ENCODE results near the gene CFAP61.

CFAP61 gene

DNA sequence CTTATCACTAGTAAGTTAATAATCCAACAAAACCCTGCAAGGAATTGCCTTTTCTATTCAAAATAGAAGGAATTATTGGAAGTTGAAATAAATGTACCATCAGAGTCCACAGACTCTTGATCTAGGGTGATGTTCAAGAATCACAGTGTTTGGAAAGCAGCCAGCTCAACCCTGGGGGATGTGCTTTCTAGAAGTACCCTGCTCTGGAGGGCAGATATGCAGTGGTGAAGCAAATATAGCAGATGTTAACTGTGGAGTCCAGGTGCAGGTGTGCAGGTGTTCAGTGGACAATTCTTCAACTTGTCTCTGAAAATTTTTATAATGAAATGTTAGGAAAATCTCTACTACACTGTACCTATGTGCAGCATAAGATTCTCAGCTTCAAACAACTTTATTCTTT is 306.5 kb downstream of the CFAP61 start:
- in situ Hi-C loops (cut with HindIII; ENCODE audit: low sequenced_read_pairs), result no loop called here

DNA sequence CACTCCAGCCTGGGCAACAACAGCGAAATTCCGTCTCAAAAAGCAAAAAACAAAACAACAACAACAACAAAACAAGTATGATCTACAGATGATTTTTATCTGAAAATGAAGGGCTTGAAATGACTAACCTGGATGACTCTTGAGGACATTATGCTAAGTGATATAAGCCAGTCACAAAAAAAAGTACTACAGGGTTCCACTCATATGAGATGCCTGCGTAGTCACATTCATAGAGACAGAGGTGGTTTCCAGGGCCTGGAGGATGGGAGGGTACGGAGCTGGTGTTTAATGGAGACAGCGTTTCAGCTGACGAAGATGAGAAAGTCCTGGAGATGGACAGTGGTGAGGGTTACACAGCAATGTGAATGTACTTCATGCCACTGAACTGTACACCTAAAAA is 307.3 kb downstream of the CFAP61 start:
- in situ Hi-C loops (cut with HindIII; ENCODE audit: low sequenced_read_pairs), result no loop called here

DNA sequence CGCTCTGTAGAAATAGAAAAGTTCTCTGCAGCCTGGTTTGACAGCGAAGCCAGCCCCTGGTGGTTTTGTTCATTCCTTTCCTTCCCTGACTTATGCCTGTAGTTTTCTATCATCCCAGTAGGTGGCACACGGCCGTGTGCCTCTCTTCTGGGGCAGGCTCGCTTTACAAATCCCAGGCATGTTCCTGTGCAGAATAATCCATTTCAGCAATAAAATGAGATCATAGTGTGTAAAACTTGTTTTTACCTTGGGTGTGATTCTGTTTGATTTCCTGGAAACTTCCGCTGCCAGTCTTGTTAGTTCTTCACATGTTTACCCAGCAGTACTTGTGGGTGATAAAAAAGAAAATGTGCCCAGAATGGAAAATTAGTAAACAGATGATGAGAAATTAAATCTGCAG is 308.1 kb downstream of the CFAP61 start:
- in situ Hi-C loops (cut with HindIII; ENCODE audit: low sequenced_read_pairs), result no loop called here

DNA sequence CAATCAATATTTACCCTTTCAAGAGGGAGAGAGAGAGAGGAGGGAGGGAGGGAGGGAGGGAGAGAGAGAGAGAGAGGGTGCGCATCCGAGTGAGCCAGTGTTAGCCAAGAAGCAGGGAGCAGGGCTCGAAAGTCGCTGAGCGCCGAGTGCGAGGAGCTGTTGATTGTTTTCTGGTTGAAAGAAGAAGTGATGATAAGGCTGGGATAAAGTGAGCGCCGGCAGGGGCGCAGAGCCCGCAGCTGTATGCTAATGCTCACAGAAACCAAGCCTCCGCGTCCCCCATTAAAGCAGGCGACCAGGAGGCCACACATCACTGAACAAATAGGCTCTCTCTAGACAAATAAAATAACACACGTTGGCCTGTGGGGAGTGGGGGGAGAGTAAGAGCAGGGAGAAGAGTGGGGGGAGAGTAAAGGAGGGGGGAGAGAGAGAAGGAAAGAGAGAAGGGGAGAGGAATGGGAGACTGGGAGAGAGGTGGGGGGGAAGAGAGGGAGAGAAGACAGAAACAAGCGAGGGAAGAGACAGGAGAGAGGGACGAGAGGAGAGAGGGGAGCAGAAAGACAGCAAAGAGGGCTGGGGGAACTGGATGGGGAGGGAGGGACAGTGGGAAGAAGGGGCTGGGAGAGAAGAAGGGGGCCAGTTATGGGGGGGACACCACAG is 310.6 kb downstream of the CFAP61 start:
- in situ Hi-C loops (cut with HindIII; ENCODE audit: low sequenced_read_pairs), result no loop called here

DNA sequence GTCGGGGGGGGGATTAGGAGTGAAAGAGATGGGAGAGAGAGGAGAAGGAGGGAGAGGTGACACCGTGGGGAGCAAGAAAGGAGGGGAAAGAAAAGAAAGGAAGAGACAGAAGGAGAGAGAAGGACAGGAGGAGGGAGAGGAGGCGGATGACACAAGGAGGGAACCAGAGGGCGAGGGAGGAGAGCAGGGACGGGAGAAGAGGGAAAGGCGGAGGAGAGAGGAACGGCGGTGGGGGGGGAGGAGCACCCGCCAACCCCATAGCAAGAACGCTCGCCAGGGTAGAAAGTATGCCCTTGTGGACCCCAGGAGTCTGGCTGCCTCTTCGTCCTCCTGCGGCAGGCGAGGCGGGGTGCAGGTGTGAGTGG is 311.1 kb downstream of the CFAP61 start:
- in situ Hi-C loops (cut with HindIII; ENCODE audit: low sequenced_read_pairs), result no loop called here

DNA sequence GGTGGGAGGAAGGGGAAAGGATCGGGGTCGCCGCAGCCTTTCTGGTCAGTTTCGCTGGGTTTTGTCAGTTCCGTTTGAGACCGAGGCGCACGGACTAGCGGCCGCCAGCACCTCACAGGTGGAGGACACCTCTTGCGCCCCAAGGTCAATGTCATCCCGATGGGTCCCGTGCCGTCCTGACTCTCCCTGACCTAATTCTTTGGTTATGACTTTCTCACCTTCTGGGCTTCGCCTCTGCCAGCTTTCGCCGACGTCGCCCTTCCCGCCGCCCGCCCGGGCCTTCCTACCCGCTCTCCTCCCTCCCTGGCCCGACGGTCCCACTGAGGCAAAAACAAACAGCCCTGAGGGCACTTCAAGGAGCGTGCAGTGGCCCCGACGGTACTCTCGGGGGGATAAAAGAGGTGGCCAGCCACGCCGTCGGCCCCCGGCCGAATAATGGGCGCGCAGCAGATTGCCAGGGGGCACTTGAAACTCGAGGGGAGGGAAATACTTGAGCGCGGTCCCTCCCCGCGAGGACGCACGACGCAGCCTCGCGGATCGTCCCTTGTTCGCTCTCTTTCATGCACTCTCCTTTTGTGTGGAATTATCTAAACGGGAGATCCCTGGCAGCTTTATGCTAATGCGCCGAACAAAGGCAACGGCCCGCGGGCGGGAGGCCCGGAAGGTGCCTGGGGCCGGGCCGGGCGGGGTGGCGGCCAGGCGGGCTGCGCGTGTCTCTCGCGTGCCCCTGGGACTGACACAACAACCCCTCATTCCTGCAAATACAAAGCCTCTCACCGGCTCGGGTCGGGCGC is 311.7 kb downstream of the CFAP61 start:
- in situ Hi-C loops (cut with HindIII; ENCODE audit: low sequenced_read_pairs), result no loop called here

DNA sequence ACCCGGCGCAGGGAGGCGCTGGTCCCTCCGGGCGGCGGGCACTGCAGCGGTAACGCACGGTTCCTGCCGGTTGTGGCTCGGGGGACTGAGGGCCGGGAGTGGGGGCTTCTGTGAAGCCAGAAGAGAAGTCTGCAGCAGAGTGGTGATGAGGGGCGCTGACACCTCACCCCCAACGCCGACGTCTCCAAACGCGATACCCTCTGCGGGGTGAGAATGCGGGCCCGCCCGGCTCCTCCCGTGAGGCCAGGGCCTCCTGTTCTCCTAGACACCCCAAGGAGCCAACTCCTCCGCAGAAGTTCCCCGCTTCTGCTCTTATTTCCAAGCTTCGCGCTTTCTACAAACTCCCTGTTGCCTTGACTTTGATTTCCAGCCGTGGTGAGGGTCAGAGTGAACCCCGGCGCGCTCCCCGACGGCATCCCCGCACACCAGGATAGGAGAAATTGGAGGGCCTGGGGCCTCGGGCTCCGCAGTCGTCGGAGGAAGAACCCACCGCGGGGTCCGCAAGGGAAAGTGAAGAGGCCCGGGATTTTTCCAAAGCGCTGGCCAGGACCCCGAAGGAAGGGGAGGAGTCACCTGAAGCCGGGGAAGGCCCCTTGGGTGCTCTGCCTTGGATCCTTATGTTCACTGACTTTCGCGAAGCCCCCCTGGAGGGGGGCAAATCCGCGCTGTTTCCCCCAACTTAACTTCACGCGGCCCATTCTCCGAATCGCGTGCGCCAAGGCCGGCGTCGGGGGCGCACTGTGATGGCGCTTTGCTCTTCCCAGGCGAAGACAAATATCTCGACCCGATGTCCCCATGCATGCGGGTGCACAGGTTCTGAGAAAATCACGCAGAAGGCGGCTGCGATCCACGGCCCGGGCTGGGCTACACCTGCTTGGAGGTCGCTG is 312.5 kb downstream of the CFAP61 start:
- in situ Hi-C loops (cut with HindIII; ENCODE audit: low sequenced_read_pairs), result no loop called here

DNA sequence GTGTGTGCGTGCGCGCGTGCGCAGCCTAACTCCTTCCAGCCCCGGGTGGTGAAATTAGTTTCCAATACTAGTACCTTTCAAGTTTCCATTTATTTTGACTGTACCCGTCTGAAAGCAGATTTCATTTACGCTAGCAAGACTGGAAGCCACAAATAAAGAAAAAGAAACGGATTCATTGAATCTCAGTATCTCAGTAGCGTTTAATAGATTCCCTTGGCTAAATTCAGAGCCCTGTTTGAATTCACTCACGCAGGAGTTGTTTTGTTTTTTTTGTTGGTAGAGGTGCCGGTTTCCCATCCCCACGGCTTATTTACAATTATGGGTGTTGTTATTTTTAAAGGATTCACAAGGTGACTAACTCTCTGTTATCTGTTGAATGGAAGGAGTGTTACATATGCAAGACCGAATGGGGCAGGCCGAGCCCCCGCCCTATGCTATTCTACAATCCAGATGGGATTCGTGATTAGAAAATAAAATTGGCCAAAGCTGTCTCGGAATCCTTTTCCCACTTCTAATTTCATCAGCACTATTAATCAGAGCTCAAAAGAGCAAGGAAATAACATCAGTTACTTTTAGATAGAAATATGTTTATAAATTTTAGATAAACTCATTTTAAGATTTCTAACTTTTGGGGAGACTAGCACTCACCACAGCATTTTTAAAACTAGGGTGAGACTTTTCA is 313.3 kb downstream of the CFAP61 start:
- in situ Hi-C loops (cut with HindIII; ENCODE audit: low sequenced_read_pairs), result no loop called here

DNA sequence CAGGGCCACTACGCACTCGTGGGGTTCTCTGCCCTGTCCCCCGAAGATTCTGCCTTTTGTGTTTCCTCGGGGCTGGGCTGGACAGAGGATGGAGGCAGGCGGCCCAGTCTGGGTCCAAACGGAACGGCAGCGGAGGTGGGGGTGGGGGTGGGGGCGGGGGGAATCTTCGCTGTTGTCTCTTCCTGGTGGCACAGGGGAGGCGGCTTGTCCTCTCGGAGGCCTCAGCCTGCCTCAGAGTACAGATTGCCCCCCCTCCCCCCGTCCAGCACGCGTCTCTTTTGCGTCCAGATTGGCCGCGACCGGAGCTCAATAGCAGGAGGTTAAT is 314.2 kb downstream of the CFAP61 start:
- in situ Hi-C loops (cut with HindIII; ENCODE audit: low sequenced_read_pairs), result no loop called here

DNA sequence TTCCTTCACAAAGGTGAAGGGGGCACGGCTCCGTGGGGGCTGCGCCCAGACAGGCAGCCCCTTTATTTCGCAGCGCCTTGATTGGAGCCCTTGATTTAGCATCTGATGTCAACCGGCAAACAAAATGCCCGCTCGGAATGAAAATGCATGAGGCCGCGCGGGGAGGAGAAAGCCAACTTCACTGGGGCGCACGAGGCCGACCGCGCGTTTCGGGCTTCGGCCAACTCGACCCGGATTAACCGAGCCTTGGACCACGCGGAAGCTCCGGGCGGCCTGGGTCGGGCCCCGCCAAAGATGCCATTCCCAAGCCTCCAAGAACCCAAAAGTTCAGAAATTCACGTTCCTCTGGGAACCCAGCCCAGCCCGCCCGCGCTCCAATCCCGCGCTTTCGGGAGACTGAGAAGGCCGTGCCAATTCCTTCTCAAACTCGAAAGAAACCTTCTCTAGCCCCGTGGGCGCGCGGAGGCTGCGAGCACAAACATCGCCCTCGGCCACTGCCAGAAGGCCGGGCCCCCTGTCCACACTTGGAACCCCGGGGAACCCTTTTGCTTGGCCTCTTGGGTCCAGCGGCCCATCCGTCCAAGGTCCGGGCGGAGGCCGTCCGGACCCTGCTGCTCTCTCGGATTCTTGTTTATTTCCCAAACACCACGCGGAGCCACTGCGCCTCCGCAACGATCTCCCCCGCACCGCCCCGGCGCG is 314.7 kb downstream of the CFAP61 start:
- in situ Hi-C loops (cut with HindIII; ENCODE audit: low sequenced_read_pairs), result no loop called here

DNA sequence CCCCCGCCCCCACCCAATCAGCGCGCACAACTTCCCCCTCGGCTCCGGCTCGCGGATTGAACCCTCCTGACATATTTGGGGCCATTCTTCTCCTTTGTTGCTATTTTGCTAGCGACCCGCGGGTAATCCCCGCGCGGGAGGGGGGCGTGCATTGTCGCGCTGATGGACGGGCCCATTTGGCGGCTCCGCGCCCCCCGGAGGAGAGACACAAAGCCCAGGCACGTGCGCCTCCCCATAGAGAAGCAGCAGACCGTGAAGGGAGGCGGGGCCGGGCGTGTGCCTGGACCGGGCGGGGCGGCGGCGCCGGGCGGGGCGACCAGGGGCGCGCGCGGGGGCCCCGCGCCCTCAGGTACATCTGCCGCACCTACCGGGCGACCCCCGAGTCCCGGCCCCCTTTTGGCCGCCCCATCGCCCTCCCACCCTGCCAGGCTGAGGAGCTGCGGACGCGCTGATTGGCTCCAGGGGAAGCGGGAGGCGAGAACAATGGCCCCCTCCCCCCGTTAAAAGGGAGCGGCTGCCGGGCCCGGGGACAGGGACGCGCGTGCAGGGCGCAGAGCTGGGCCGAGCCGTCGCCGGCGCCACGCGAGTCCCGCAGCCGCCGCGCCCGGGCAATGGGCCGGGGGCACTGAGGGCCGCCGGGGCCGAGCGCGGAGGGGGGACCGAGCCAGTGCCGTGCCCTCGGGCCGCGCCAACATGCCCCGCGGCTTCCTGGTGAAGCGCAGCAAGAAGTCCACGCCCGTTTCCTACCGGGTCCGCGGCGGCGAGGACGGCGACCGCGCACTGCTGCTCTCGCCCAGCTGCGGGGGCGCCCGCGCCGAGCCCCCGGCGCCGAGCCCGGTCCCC is 315.5 kb downstream of the CFAP61 start, which contains the start of gene INSM1:
Gene INSM1 (plus strand): TSS at position 530 of the 843 bp plus-strand sequence. CDS start 164 bp downstream, at position 694.
- in situ Hi-C loops (cut with HindIII; ENCODE audit: low sequenced_read_pairs), result no loop called here

DNA sequence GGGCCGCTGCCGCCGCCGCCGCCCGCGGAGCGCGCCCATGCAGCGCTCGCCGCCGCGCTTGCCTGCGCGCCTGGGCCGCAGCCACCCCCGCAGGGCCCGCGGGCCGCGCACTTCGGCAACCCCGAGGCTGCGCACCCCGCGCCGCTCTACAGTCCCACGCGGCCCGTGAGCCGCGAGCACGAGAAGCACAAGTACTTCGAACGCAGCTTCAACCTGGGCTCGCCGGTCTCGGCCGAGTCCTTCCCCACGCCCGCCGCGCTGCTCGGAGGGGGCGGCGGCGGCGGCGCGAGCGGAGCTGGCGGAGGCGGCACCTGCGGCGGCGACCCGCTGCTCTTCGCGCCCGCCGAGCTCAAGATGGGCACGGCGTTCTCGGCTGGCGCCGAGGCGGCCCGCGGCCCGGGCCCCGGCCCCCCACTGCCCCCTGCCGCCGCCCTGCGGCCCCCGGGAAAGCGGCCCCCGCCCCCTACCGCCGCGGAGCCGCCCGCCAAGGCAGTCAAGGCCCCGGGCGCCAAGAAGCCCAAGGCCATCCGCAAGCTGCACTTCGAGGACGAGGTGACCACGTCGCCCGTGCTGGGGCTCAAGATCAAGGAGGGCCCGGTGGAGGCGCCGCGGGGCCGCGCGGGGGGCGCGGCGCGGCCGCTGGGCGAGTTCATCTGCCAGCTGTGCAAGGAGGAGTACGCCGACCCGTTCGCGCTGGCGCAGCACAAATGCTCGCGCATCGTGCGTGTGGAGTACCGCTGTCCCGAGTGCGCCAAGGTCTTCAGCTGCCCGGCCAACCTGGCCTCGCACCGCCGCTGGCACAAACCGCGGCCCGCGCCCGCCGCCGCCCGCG is 316.3 kb downstream of the CFAP61 start:
- in situ Hi-C loops (cut with HindIII; ENCODE audit: low sequenced_read_pairs), result no loop called here

DNA sequence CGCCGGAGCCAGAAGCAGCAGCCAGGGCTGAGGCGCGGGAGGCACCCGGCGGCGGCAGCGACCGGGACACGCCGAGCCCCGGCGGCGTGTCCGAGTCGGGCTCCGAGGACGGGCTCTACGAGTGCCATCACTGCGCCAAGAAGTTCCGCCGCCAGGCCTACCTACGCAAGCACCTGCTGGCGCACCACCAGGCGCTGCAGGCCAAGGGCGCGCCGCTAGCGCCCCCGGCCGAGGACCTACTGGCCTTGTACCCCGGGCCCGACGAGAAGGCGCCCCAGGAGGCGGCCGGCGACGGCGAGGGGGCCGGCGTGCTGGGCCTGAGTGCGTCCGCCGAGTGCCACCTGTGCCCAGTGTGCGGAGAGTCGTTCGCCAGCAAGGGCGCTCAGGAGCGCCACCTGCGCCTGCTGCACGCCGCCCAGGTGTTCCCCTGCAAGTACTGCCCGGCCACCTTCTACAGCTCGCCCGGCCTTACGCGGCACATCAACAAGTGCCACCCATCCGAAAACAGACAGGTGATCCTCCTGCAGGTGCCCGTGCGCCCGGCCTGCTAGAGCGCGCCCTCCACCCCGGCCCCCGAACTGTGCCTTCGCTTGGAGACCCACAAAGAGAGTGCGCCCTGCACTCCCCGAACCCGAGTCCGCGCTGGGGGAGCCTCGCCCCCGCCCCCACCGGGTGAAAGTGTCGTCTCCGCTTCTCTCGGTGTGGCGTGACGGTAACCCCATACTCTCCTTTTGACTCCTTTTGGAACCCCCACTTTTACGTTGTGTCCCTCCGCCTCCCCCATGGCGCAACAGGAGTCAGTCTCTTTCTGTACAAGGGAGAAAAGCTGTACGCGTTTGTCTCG is 317.1 kb downstream of the CFAP61 start:
- in situ Hi-C loops (cut with HindIII; ENCODE audit: low sequenced_read_pairs), result loop anchor here (5.0 kb wide), 1 partner anchor 38 kb away; no protein-coding TSS in a partner anchor

DNA sequence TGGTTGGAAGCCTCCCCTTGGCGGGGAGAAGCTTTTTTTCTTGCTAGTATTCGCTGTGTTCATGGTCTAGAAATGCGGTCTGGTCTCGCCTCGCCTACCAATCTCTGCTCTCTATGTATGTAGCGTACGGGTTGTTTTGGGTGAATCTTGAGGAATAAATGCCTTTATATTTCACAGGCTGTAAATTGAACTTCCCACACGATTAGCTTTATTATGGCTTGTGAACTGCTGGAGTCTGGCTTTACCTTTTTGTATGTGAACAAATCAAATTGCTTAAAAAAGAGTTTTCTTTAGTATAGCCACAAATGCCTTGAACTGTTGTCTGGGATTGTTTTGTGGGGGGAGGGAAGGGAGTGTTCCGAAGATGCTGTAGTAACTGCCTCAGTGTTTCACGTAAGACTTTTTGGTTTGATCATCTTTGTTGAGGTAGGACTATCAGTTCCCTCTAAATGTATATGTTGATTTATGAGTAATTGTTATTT is 317.8 kb downstream of the CFAP61 start:
- in situ Hi-C loops (cut with HindIII; ENCODE audit: low sequenced_read_pairs), result loop anchor here (5.0 kb wide), 1 partner anchor 37 kb away; no protein-coding TSS in a partner anchor

DNA sequence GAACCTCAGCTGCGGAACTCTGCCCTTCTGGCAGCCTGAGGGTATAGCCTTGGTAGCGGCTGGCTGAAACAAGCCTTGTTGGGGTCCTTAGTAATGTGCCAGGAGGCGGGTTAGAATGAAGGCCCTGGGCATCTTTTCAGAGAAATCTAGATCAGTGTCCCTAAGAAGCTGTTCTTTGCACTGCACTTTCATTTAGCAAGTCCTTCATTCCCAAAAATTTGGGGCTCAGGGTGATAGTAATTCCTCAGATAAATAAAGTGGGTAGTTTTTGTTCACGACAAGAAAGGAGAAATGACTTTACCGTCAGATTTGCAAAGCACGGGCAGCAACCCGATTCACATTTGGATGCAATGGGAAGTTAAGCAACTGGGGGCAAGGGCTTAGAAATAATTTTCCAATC is 318.8 kb downstream of the CFAP61 start:
- in situ Hi-C loops (cut with HindIII; ENCODE audit: low sequenced_read_pairs), result loop anchor here (5.0 kb wide), 1 partner anchor 36 kb away; no protein-coding TSS in a partner anchor

DNA sequence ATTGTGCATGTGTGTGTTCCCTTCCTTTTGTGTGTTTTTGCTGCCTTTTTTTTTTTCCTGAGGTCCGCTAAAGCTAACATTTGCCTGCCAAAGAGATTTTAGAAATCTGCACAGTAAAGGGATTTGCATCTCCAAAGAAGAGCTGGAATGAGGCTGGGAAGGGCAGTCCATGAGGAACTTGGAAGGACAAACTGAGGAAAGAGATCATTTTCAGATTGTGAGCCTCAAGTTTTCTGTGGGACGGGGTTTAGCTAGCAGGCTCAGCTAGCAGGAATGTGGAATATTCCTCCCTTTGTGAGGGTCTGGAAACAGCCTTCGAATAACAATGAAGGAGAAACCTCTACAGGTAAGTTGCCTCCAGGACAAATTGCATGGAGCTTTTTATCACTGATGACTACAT is 319.3 kb downstream of the CFAP61 start:
- in situ Hi-C loops (cut with HindIII; ENCODE audit: low sequenced_read_pairs), result loop anchor here (5.0 kb wide), 1 partner anchor 36 kb away; no protein-coding TSS in a partner anchor

DNA sequence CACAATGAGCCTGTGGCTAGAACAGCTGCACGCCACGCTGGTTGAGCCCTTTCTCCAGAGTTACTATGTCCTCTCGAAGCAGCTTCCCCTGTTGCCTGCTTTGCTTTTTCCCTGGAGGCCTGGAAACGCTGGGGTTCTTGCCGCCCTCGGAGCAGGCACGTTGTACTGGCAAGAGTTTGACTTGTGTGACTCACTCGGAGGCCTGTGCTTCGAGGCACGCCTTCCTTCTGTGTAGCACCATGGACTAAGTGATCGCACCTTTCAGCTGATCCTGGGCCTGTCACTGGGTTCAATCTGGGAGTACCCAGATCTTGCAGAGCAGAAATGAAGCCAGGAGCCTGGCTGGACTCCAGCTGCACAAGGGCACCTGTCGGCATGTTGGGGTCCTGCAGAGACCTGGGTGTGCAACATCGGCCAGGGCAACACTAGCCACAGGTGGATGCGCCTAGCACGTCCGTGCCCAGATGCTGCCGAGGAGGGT is 320.8 kb downstream of the CFAP61 start:
- in situ Hi-C loops (cut with HindIII; ENCODE audit: low sequenced_read_pairs), result loop anchor here (5.0 kb wide), 1 partner anchor 34 kb away; no protein-coding TSS in a partner anchor

All from endothelial cell of hepatic sinusoid (primary cell).